ENCODE data around the gene ENTPD1. TPM values are rescaled to one million over a fixed set of nuclear protein-coding genes. Genes with fewer than 3 reads are reported as not detected.
"Not testable (repeated sequence)": the region's sequence is repeated elsewhere in the genome, so short reads cannot be mapped to it uniquely, and the experiment has no call there.

Gene ENTPD1
- total RNA-seq, 1 donor from 2014 or later, result 1.0 TPM

DNA sequence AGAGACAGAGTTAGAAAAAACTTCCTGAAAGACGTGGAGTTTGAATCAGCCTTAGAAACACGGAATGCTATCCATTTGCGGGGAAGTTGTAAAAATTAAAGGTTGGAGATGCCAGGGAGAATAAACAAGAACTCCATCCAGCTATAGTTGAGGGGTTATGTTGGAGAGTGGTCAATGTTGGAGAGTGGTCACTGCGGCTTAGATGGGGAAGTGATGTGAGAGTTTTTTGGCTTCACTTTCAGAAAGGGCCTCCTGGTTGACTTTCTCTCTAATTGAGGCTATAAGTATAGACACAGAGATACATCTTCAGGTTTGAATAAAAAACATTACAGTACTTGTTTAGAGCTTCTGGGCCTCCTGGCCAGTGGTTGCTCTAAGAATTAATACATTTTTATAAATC is 152.5 kb downstream of the ENTPD1 start:
- H3K9me3 Mint-ChIP-seq, result peaks cover 5% of the 10 kb centered on the region
- DNase-seq (ENCODE audit: extremely low spot score, unreplicated experiment), result no peak
- H3K4me1 Mint-ChIP-seq (ENCODE audit: unreplicated experiment), result peaks cover 9% of the 10 kb centered on the region
- no peaks in the 10 kb centered on the region for H3K36me3 Mint-ChIP-seq
- H3K27ac Mint-ChIP-seq, result no peak overlapping the region
- H3K27me3 Mint-ChIP-seq, result peaks cover 10% of the 10 kb centered on the region
- H3K4me3 Mint-ChIP-seq, result peak overlapping the region; percentile 92
- TF ChIP-seq, protein P1, sequence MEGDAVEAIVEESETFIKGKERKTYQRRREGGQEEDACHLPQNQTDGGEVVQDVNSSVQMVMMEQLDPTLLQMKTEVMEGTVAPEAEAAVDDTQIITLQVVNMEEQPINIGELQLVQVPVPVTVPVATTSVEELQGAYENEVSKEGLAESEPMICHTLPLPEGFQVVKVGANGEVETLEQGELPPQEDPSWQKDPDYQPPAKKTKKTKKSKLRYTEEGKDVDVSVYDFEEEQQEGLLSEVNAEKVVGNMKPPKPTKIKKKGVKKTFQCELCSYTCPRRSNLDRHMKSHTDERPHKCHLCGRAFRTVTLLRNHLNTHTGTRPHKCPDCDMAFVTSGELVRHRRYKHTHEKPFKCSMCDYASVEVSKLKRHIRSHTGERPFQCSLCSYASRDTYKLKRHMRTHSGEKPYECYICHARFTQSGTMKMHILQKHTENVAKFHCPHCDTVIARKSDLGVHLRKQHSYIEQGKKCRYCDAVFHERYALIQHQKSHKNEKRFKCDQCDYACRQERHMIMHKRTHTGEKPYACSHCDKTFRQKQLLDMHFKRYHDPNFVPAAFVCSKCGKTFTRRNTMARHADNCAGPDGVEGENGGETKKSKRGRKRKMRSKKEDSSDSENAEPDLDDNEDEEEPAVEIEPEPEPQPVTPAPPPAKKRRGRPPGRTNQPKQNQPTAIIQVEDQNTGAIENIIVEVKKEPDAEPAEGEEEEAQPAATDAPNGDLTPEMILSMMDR (conservative IDR thresholded peaks at IDR 0.05), result no peak

DNA sequence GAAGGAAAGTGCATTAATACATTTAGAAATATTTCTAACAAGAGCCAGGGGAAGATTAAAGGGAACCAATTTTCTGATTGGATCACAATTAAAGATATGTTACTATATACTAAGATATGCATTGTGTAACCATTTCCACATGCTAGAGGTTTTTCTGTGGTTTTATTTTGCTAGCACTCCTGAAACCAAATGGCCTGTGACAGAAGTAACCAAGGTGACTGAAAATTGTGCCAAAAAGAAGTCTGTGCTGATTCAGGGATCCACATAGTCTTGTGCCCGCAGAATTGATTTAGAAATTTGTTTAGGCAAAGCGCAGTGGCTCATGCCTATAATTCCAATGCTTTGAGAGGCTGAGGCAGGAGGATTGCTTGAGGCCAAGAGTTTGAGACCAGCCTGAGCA is 153.6 kb downstream of the ENTPD1 start:
- H3K4me1 Mint-ChIP-seq (ENCODE audit: unreplicated experiment), result peaks cover 9% of the 10 kb centered on the region
- no peaks in the 10 kb centered on the region for H3K36me3 Mint-ChIP-seq
- H3K27ac Mint-ChIP-seq, result no peak overlapping the region
- peaks cover 5% of the 10 kb centered on the region for H3K9me3 Mint-ChIP-seq
- TF ChIP-seq, protein P1 (conservative IDR thresholded peaks at IDR 0.05), result no peak
- no peak overlapping the region for H3K4me3 Mint-ChIP-seq
- H3K27me3 Mint-ChIP-seq, result peaks cover 14% of the 10 kb centered on the region
- DNase-seq (ENCODE audit: extremely low spot score, unreplicated experiment), result no peak

DNA sequence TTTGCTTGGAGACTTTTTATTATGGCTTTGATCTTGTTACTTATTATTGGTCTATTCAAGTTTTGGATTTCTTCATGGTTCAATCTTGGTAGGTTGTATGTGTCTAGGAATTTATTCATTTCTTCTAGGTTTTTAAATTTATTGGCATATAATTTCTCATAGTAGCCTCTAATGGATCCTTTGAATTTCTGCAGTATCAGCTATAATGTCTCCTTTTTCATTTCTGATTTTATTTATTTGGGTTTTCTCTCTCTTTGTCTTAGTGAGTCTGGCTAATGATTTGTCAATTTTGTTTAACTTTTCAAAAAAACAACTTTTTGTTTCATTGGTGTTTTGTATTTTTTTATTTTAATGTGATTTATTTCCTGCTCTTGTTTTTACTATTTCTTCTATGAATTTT is 160.1 kb downstream of the ENTPD1 start:
- DNase-seq (ENCODE audit: extremely low spot score, unreplicated experiment); H3K4me1 Mint-ChIP-seq (ENCODE audit: unreplicated experiment); H3K9me3 Mint-ChIP-seq; H3K27ac Mint-ChIP-seq; H3K4me3 Mint-ChIP-seq; H3K36me3 Mint-ChIP-seq: not testable (repeated sequence)
- H3K27me3 Mint-ChIP-seq, result peaks cover 19% of the 10 kb centered on the region

Other genes starting within 250 kb of the ENTPD1 start
- gene SORBS1, start 194.8 kb upstream of the ENTPD1 start, total RNA-seq (ENCODE audit: low replicate concordance), result 28.2 and 31.4 TPM in 2 replicates
- gene ALDH18A1, start 99.5 kb upstream of the ENTPD1 start, total RNA-seq (ENCODE audit: low replicate concordance), result 111 and 113 TPM in 2 replicates
- gene TCTN3, start 62.2 kb upstream of the ENTPD1 start, total RNA-seq (ENCODE audit: low replicate concordance), result 49.5 and 53.0 TPM in 2 replicates
- gene CC2D2B, start 151.8 kb downstream of the ENTPD1 start, total RNA-seq (ENCODE audit: low replicate concordance), result 0.24 and 0.34 TPM in 2 replicates

Measured in type B pancreatic cell (in vitro differentiated cells).